SK-N-SH (cell line): ENCODE data around the gene PRKAG1. TPM values are rescaled to one million over a fixed set of nuclear protein-coding genes. Genes with fewer than 3 reads are reported as not detected.

Source experiments
- CTCF ChIA-PET: fragments of 300-600, 350-600 bp; formaldehyde crosslinking; extraction: SDS; loops from one replicate; lab custom pipeline; 2021; lab: Yijun Ruan, JAX
- POLR2A ChIA-PET: fragments of 350-600 bp; sonication (Branson Sonifier 250); formaldehyde crosslinking; extraction: SDS; loops from one replicate; lab custom pipeline; 2020; ENCODE audit warnings: antibody characterized with exemption, inconsistent platforms; lab: Yijun Ruan, JAX
- DNase-seq: peaks from one replicate; pipeline ENCODE4 v3.0.0; 2012
- H2AFZ ChIP-seq: fragments of 200-600 bp; sonication (generic); 2 replicates; pipeline ENCODE4 v1.8.1; 2016; ENCODE audit warnings: antibody characterized with exemption, mild to moderate bottlenecking, low read depth
- H3F3A ChIP-seq: fragments of 200-600 bp; sonication (generic); replicated peaks from 2 replicates; pipeline ENCODE3; 2016; ENCODE audit warnings: antibody characterized with exemption, mild to moderate bottlenecking; ENCODE audit not compliant: insufficient read depth
- H3K27ac ChIP-seq, 2 experiments: fragments of 200-500 bp in 1 of 2; fragments of 200-600 bp in 1 of 2; sonication (Bioruptor generic) in 1 of 2; sonication (generic), shearing (Covaris generic) in 1 of 2; 2 replicates each; pipeline versions ENCODE4 v1.5.1 to v1.6.1; 2014 to 2016; ENCODE audit warnings: low read depth in 2 of 2, inconsistent platforms in 1 of 2, low read length in 1 of 2, mild to moderate bottlenecking in 1 of 2, mixed read lengths in 1 of 2
- H3K27me3 ChIP-seq: fragments of 200-600 bp; sonication (generic), shearing (Covaris generic); 2 replicates; pipeline ENCODE4 v1.6.1; 2016; ENCODE audit warnings: mixed run types; ENCODE audit not compliant: insufficient read depth
- H3K36me3 ChIP-seq, 2 experiments: fragments of 200-500 bp in 1 of 2; fragments of 200-600 bp in 1 of 2; sonication (Bioruptor generic) in 1 of 2; sonication (generic) in 1 of 2; replicated peaks in 1 of 2; 2 replicates each; pipeline versions ENCODE3 to v1.5.1; 2014 to 2016; ENCODE audit warnings: low read length in 1 of 2, mild to moderate bottlenecking in 1 of 2; ENCODE audit not compliant: insufficient read depth in 2 of 2, control insufficient read depth in 1 of 2
- H3K4me1 ChIP-seq, 2 experiments: fragments of 200-500 bp in 1 of 2; fragments of 200-600 bp in 1 of 2; sonication (Bioruptor generic) in 1 of 2; sonication (generic), shearing (Covaris generic) in 1 of 2; 2 replicates each; pipeline versions ENCODE4 v1.5.1 to v1.6.1; 2014 to 2016; ENCODE audit warnings: low read depth in 1 of 2, low read length in 1 of 2, mixed run types in 1 of 2; ENCODE audit not compliant: insufficient read depth in 2 of 2, control insufficient read depth in 1 of 2
- H3K4me2 ChIP-seq: fragments of 200-600 bp; sonication (generic), shearing (Covaris generic); 2 replicates; pipeline ENCODE4 v1.6.1; 2017; ENCODE audit warnings: mixed run types
- H3K4me3 ChIP-seq, 2 experiments: fragments of 200-500 bp in 1 of 2; fragments of 200-600 bp in 1 of 2; sonication (Bioruptor generic) in 1 of 2; sonication (generic), shearing (Covaris generic) in 1 of 2; 2 replicates each; pipeline versions ENCODE4 v1.5.1 to v1.8.1; 2014 to 2016; ENCODE audit warnings: low read depth in 2 of 2, inconsistent platforms in 1 of 2, low read length in 1 of 2, mild to moderate bottlenecking in 1 of 2, mixed read lengths in 1 of 2, moderate library complexity in 1 of 2
- H3K79me2 ChIP-seq: fragments of 200-600 bp; sonication (generic); 2 replicates; pipeline ENCODE4 v1.8.1; 2017; ENCODE audit warnings: mild to moderate bottlenecking; ENCODE audit not compliant: insufficient read depth
- H3K9ac ChIP-seq: fragments of 200-600 bp; sonication (generic); 2 replicates; pipeline ENCODE4 v1.6.1; 2017; ENCODE audit warnings: mixed run types
- H3K9me2 ChIP-seq: fragments of 200-600 bp; sonication (generic); 2 replicates; pipeline ENCODE4 v1.6.1; 2017; ENCODE audit warnings: mixed run types
- H3K9me3 ChIP-seq: fragments of 200-600 bp; sonication (generic); 2 replicates; pipeline ENCODE4 v1.6.1; 2017; ENCODE audit warnings: mixed run types, mild to moderate bottlenecking, moderate library complexity
- H4K20me1 ChIP-seq: fragments of 200-600 bp; sonication (generic); 2 replicates; pipeline ENCODE4 v1.6.1; 2017; ENCODE audit warnings: mild to moderate bottlenecking, mixed run types; ENCODE audit not compliant: insufficient read depth
- CHD2 ChIP-seq: fragments of 150-350 bp; IDR thresholded peaks from 2 replicates; pipeline ENCODE4 v1.6.1; 2018; ENCODE audit warnings: low read length; ENCODE audit not compliant: partially characterized antibody
- EP300 ChIP-seq, 2 experiments: IDR thresholded peaks; 2 replicates each; pipeline versions ENCODE4 v1.4.0 to v1.6.1; 2012; ENCODE audit warnings: borderline replicate concordance in 1 of 2, low read depth in 1 of 2, low read length in 1 of 2
- FOSL2 ChIP-seq: IDR thresholded peaks from 2 replicates; pipeline ENCODE4 v1.4.0; 2012; ENCODE audit warnings: low read depth, mild to moderate bottlenecking, moderate library complexity, borderline replicate concordance
- FOXJ3 ChIP-seq: sonication (generic); formaldehyde crosslinking; IDR thresholded peaks from 2 replicates; pipeline ENCODE4 v1.5.1; 2020; ENCODE audit warnings: mild to moderate bottlenecking, missing genetic modification reagents
- GATA2 ChIP-seq: sonication (generic); formaldehyde crosslinking; IDR thresholded peaks from 2 replicates; pipeline ENCODE4 v1.5.0; 2020; ENCODE audit warnings: mild to moderate bottlenecking, missing genetic modification reagents
- MEF2A ChIP-seq: IDR thresholded peaks from 2 replicates; pipeline ENCODE4 v1.4.0; 2012; ENCODE audit warnings: low read depth, borderline replicate concordance
- RCOR1 ChIP-seq: fragments of 150-350 bp; IDR thresholded peaks from 2 replicates; pipeline ENCODE4 v1.6.1; 2017; ENCODE audit warnings: antibody characterized with exemption, low read length
- RXRA ChIP-seq: IDR thresholded peaks from 2 replicates; pipeline ENCODE4 v1.4.0; 2012; ENCODE audit warnings: low read depth, mild to moderate bottlenecking, borderline replicate concordance
- TAF1 ChIP-seq: IDR thresholded peaks from 2 replicates; pipeline ENCODE4 v1.6.1; 2012; ENCODE audit warnings: low read depth, mild to moderate bottlenecking, low read length, moderate library complexity, borderline replicate concordance
- YY1 ChIP-seq: IDR thresholded peaks from 2 replicates; pipeline ENCODE4 v1.4.0; 2012; ENCODE audit warnings: low read depth, mild to moderate bottlenecking
- WGBS: methylation state at CpG from one replicate; pipeline ENCODE4 v1.1.6; 2017; ENCODE audit warnings: low lambda C conversion rate; 5-methylcytosine and 5-hydroxymethylcytosine counted together
- polyA plus RNA-seq, 3 experiments: library from polyadenylated mRNA; depleted of rRNA; stranded (reverse); fragments of >200 nt; gene quantifications; 2 replicates each; pipeline ENCODE4 v1.2.3, GENCODE V29; 2012
- TF ChIP-seq, protein P1 (sequence below): IDR thresholded peaks from 2 replicates; pipeline ENCODE4 v1.6.1; 2012; ENCODE audit warnings: mild to moderate bottlenecking, low read depth, low read length, moderate library complexity
- TF ChIP-seq, protein P2 (sequence below): fragments of 150-350 bp; IDR thresholded peaks from 2 replicates; pipeline ENCODE4 v1.6.1; 2016; ENCODE audit warnings: mild to moderate bottlenecking, low read depth, low read length

PRKAG1 gene
- polyA plus RNA-seq, 1 of the 3 experiments (the other 2 are of a cell fraction): 75.1 TPM

DNA sequence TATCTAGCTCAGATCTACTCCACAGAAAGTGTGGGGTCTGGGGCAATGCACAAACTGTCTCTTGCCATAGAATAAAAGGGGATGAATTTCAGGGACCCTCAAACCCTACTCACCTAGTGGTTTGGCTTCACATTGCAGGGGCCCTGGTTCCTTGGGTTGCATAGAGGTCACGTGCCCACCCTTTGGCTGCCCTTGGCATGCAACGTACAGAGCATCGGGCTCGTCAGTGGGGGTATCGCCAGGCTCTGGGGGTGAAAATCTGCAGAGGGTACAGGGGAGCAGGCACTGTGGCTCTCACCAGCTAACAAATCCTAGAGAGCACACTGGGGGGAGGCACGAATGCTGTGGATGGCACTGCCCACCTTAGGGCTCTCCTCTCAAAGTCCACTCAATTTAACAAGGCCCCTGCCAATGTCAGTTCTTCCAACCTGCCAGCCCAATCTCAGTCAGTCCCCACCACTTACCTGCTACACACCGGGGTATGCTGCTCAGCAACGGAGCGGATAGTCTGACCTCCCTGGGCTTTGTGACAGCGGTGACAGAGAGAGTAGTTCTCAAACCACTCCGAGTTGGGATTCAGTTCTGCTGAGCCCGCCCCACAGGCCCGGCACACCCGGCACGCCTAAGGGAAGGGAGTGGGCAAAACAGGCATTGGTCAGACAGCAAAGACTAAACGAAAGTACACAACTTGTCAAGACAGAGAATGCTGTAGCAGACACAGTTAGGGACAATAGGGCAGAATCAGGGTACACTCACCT is 34.1 kb upstream of the PRKAG1 start:
- Histone ChIP-seq H3K27me3 (no peaks in the 10 kb centered on the region), H3K9me3 (no peaks in the 10 kb centered on the region), H3F3A (peaks cover 13% of the 10 kb centered on the region), H3K79me2 (peaks cover 56% of the 10 kb centered on the region), H3K4me3 (no peak overlapping the region), H3K27ac (no peak overlapping the region), H3K9me2 (no peaks in the 10 kb centered on the region), H3K9ac (no peak overlapping the region), H4K20me1 (peaks cover 68% of the 10 kb centered on the region), H3K4me2 (no peak overlapping the region), H2AFZ (no peak overlapping the region), H3K36me3 (peaks cover 40 to 74% of the 10 kb centered on the region in 2 experiments), H3K4me1 (peaks cover 21 to 24% of the 10 kb centered on the region in 2 experiments)
- TF ChIP-seq, protein P1, sequence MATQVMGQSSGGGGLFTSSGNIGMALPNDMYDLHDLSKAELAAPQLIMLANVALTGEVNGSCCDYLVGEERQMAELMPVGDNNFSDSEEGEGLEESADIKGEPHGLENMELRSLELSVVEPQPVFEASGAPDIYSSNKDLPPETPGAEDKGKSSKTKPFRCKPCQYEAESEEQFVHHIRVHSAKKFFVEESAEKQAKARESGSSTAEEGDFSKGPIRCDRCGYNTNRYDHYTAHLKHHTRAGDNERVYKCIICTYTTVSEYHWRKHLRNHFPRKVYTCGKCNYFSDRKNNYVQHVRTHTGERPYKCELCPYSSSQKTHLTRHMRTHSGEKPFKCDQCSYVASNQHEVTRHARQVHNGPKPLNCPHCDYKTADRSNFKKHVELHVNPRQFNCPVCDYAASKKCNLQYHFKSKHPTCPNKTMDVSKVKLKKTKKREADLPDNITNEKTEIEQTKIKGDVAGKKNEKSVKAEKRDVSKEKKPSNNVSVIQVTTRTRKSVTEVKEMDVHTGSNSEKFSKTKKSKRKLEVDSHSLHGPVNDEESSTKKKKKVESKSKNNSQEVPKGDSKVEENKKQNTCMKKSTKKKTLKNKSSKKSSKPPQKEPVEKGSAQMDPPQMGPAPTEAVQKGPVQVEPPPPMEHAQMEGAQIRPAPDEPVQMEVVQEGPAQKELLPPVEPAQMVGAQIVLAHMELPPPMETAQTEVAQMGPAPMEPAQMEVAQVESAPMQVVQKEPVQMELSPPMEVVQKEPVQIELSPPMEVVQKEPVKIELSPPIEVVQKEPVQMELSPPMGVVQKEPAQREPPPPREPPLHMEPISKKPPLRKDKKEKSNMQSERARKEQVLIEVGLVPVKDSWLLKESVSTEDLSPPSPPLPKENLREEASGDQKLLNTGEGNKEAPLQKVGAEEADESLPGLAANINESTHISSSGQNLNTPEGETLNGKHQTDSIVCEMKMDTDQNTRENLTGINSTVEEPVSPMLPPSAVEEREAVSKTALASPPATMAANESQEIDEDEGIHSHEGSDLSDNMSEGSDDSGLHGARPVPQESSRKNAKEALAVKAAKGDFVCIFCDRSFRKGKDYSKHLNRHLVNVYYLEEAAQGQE: no peak
- TF ChIP-seq TAF1: no peak
- ChIA-PET POLR2A (no interaction called here), CTCF (interaction anchor here (8.1 kb wide), 1 partner anchor 8 kb away, joined by 49 read pairs; no protein-coding TSS in a partner anchor)
- 91% methylated on average over 16 of the region's 16 CpGs for WGBS
- DNase-seq: no peak

DNA sequence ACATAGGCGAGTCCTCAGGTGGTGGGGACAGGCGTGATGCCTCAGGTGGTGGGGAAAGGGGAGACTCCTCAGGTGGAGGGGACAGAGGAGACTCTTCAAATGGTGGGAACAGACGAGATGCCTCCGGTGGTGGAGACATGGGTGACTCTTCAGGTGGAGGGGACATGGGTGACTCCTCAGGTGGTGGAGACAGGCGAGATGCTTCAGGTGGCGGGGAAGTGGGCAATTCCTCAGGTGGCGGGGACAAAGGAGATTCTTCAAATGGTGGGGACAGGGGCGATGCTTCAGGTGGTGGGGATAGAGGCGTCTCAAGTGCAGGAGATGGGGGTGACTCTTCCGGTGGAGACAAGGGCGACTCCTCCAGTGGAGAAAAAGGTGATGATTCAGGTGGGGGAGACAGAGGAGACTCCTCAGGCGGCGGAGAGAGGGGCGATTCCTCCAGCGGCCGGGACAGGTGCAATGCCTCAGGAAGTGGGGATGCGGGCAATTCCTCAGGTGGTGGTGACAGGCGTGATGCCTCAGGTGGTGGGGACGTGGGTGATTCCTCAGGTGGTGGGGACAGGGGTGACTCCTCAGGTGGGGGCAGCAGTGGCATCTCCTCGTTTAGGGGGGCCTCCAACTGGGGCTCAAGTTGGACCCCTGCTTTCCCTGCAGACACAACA is 33.3 kb upstream of the PRKAG1 start:
- DNase-seq: no peak
- Histone ChIP-seq H3K4me1 (peaks cover 14 to 20% of the 10 kb centered on the region in 2 experiments), H4K20me1 (peaks cover 61% of the 10 kb centered on the region), H3K36me3 (peaks cover 47 to 76% of the 10 kb centered on the region in 2 experiments), H3K4me2 (no peak overlapping the region), H2AFZ (no peak overlapping the region), H3K9ac (no peak overlapping the region), H3F3A (peaks cover 10% of the 10 kb centered on the region), H3K9me2 (no peaks in the 10 kb centered on the region), H3K27me3 (no peaks in the 10 kb centered on the region), H3K4me3 (no peak overlapping the region), H3K9me3 (no peaks in the 10 kb centered on the region), H3K27ac (no peak overlapping the region), H3K79me2 (peaks cover 49% of the 10 kb centered on the region)
- ChIA-PET CTCF (no interaction called here), POLR2A (no interaction called here)
- WGBS: 95% methylated on average over 20 of the region's 20 CpGs
- TF ChIP-seq FOXJ3 (CRISPR knock-in tag) (no peak), RCOR1 (no peak), GATA2 (CRISPR knock-in tag) (no peak), CHD2 (no peak), RXRA (no peak), YY1 (no peak), MEF2A (no peak), EP300 (IDR thresholded peaks at IDR 0.05; ENCODE audit: borderline replicate concordance in 1 of 2, low read depth in 1 of 2, low read length in 1 of 2) (no peak), FOSL2 (no peak), TAF1 (no peak)
- TF ChIP-seq, protein P2, sequence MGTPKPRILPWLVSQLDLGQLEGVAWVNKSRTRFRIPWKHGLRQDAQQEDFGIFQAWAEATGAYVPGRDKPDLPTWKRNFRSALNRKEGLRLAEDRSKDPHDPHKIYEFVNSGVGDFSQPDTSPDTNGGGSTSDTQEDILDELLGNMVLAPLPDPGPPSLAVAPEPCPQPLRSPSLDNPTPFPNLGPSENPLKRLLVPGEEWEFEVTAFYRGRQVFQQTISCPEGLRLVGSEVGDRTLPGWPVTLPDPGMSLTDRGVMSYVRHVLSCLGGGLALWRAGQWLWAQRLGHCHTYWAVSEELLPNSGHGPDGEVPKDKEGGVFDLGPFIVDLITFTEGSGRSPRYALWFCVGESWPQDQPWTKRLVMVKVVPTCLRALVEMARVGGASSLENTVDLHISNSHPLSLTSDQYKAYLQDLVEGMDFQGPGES: no peak
